Transverse colon (tissue), 4 donors: ENCODE data around the gene DGKH.

Experiments
- POLR2A ChIP-seq: fragments of 450-650 bp; IDR thresholded peaks from one replicate; pipeline ENCODE4 v1.6.1; 2016; ENCODE audit warnings: antibody characterized with exemption, mild to moderate bottlenecking, moderate library complexity
- POLR2AphosphoS5 ChIP-seq, 3 donors: sonication (generic); formaldehyde crosslinking; IDR thresholded peaks; one replicate each; pipeline ENCODE4 v1.6.1; 2016; ENCODE audit warnings: antibody characterized with exemption in 3 of 3
- TF ChIP-seq, protein P1 (sequence below), 5 experiments: fragments of 200-600 bp in 3 of 5; fragments of 450-650 bp in 2 of 5; sonication (generic) in 3 of 5; IDR thresholded peaks; 1 replicate in 2 of 5; 2 replicates in 3 of 5; pipeline ENCODE4 v1.5.1; 2016 to 2017; ENCODE audit warnings: antibody characterized with exemption in 5 of 5, inconsistent platforms in 3 of 5, mild to moderate bottlenecking in 2 of 5, moderate library complexity in 1 of 5

DNA sequence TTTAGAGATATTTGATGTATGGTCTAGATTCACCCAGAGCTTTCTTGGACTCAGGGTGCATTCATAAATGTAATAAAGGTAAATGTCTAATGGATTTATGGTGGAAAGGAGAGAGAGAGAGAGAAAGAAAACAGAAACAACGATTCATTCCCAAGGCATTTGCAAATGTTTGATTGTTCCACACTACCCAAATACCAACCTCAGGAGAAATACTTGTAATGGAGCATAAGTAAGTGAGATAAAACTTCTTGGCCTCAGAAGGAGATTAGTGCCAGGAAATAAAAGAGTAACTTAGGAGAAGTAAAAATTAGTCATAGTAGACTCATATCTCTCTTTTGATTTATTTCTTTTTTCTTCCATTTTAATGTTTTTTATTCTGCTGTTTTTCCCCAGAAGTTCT lies 40.6 kb upstream of the DGKH start:
- TF ChIP-seq POLR2A (no peak), POLR2AphosphoS5 (IDR thresholded peaks at IDR 0.05) (no peak)
- TF ChIP-seq, protein P1, sequence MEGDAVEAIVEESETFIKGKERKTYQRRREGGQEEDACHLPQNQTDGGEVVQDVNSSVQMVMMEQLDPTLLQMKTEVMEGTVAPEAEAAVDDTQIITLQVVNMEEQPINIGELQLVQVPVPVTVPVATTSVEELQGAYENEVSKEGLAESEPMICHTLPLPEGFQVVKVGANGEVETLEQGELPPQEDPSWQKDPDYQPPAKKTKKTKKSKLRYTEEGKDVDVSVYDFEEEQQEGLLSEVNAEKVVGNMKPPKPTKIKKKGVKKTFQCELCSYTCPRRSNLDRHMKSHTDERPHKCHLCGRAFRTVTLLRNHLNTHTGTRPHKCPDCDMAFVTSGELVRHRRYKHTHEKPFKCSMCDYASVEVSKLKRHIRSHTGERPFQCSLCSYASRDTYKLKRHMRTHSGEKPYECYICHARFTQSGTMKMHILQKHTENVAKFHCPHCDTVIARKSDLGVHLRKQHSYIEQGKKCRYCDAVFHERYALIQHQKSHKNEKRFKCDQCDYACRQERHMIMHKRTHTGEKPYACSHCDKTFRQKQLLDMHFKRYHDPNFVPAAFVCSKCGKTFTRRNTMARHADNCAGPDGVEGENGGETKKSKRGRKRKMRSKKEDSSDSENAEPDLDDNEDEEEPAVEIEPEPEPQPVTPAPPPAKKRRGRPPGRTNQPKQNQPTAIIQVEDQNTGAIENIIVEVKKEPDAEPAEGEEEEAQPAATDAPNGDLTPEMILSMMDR (IDR thresholded peaks at IDR 0.05): no peak
